GM12801 (cell line): ENCODE results near the gene LRTM2.

Source experiments
- TF ChIP-seq, protein P1 (sequence below): IDR thresholded peaks from one replicate; pipeline ENCODE4 v1.5.1; 2011; ENCODE audit warnings: control low read depth; ENCODE audit not compliant: insufficient read length; ENCODE audit errors: extremely low read depth

Gene LRTM2

DNA sequence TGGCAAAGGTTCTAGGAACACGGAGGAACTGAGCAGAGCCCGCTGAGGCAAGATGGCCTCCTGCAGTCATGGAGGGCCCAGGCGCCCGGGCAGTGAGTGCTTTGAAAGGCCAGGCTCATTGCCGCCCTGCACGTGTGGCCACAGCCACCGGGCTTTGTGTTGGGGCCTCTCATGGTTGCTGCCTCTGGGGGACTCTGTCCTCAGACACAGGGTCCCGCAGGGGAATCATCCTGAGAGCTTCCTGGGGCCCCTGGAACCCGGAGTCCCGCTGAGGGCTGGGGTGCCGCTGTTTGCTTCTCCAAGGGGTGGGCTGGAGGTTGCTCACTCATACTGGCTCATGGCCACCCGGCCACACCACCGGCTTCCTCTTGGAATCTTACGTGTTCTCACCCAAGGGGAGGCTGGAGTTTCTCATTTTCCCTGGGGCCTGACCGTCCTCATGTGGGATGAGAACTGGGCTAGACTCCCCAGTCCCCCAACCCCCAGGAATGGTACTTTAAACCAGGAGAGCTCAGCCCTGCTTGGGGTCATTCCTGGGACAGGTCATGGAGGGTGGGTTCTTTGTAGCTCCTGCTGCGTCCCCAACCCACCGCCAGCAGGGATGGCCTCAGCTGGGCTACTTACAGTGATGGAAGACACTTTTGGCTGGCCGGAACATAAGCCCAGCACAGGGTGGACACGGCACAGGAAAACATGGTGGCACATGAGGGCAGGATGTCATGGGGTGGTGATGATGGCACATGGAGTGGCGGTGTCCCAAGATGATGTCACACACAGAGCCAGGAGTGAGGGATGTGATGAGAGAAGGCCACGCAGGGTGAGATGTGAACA is 21.1 kb upstream of the LRTM2 start:
- TF ChIP-seq, protein P1, sequence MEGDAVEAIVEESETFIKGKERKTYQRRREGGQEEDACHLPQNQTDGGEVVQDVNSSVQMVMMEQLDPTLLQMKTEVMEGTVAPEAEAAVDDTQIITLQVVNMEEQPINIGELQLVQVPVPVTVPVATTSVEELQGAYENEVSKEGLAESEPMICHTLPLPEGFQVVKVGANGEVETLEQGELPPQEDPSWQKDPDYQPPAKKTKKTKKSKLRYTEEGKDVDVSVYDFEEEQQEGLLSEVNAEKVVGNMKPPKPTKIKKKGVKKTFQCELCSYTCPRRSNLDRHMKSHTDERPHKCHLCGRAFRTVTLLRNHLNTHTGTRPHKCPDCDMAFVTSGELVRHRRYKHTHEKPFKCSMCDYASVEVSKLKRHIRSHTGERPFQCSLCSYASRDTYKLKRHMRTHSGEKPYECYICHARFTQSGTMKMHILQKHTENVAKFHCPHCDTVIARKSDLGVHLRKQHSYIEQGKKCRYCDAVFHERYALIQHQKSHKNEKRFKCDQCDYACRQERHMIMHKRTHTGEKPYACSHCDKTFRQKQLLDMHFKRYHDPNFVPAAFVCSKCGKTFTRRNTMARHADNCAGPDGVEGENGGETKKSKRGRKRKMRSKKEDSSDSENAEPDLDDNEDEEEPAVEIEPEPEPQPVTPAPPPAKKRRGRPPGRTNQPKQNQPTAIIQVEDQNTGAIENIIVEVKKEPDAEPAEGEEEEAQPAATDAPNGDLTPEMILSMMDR, result no peak

DNA sequence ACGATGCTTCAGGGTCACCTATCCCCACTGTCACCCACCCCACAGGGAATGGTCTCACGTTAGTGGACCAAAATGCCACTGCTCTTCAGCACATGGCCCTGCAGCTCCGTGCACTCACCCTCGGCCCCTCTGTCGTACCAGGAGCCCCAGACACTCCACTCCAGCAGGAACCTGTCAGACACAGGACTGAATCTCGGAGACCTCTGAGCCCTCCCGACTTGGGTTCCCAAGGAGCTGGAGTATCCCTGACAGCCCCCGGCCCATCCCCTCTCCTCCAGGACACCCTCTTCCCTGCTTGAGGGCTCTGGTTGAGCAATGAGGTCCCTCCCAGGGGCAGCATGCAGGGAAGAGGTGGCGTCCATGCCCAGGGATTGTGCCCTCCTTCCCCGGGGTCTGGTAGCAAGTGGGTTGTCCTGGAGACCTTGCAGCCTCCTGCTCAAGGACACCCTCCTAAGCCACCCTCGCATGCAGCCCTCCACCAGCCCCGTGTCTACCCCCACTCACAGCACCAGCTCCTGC is 20.4 kb upstream of the LRTM2 start:
- TF ChIP-seq, protein P1, result no peak

DNA sequence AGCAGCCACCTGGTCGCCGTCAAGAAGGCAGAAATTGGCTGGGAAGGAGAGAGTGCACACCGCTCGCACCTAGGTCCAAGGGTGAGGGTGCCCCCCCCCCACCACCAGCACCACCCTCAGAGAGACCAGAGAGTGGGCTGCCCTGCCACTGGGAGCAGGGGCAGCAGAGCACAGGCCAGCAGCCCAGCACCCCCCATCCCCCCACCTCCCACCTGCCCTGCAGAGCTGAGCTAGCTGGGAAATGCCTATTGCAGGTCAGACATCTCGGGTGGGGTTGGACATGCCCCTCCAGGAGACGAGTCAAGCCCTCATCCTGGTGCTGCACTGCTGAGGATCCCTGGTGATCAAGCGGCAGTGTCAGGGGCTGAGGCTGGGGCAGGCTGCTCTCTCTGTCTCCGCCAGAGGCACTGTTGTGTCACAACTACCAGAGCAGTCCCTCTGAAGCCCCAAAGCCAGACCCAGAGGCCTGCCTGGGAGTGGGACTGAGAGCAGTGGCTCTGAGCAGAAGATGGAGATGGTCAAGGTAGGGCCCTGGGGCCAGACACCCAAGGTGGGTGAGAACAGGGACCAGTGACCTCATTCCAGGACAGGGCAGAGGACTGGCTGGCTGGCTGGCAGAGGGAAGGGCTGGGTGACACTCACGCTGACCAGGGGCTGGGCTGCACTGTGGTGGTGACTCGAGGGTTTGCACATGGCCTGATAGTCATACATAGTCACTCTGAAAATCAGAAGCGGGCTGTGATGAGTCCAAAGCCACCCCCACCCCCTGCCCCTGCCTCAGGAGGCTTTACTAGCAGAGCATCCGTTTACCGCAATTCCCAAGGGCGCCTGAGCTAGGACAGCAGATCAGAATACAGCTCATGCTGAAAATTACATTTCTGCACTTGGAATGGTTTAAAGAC is 19.7 kb upstream of the LRTM2 start:
- TF ChIP-seq, protein P1, result no peak

DNA sequence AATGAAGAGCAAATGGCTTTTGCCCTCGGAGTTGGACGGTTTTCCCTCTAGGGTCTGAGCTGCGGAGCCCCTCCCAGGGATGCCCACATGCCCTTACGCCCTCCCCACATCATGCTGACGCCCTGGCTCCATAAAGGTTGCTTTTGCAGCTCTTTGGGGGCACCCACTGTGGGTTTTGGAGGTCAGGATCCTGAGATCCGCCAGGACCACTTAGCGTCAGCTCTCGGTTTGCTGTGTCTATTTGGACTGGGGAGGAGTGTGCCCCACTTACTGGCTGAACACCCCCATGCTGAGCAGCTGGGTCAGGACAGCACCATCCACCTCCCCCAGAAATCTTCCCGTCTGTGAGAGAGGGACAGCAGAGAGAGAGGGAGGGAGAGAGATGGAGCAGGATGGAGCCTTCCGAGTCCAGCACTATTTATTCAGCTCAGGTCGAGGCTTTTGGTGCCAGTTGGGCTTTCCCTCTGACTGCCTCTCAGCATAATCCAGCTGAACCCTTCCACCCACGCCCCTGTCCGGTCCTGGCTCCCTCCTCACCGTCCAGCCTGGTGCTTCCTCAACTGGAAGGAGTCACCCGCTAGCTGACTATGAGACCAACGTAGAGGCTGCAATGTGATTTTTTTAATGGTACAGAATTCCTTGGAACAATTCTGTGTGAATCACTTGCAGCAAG is 18.9 kb upstream of the LRTM2 start:
- TF ChIP-seq, protein P1, result no peak

DNA sequence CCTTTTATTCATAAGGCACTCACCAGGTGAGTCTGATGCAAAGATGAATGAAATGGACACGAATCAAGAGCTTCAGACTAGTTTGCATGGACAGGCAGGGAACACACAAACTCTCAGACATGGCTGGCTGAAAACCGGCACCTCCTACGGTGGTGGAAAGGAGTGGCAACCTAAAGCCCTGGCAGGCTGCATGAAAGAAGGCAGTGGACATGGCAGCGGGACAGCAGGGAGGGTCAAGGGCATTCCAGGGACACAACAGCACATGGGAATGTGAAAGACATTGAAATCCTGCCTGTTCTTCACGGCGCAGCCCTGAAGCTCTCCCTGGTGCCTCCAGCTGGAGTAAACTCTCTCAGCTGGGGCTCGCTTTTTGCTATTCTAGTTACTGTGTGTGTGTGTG is 16.6 kb upstream of the LRTM2 start:
- TF ChIP-seq, protein P1, result no peak

DNA sequence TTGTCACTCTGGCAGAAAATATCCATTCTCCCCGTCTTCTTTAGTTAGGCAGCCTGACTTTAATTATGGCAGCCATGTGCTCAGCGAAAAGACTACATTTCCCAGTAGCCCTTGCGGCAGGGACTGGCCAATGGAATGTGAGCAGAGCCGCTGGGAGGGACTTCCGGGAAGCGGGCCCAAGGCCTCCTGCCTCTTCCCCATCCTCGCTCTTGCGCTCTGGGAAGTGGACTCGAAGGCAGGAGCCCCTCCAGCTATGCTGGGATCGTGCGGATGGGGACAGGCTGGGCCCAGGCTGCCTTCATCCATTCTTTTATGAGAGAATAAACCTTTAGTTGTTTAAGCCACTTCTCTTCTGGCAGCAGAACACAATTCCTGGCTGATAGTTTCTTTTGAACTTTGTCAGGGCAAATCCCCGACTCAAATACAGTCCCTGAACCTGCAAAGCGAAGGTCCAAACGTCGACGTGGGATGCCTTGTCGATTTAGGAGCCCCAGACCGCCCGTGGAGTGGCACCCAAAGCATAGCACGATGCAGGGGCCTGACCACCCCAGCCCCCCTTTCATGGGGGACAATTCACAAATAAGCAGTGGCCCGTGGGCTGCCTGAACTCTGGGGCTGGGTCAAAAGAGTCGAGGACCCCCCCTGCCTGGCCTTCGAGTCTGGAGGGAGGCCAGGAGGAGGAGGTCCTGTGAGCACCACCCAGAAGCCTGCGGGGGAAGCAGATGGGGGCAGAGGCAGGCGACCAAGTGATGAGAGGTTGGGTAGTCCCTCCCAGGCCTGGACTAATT is 15.6 kb upstream of the LRTM2 start:
- TF ChIP-seq, protein P1, result no peak
